Endodermal cell (in vitro differentiated cells): ENCODE measurements around the gene KRT83. TPM values are rescaled to one million over a fixed set of nuclear protein-coding genes. Genes with fewer than 3 reads are reported as not detected.

ENCODE experiments used
- DNase-seq: peaks from one replicate; pipeline ENCODE4 v3.0.0-alpha.2; 2017
- H3K27ac ChIP-seq: 2 replicates; pipeline ENCODE4 v1.5.1; 2013; ENCODE audit warnings: mild to moderate bottlenecking, low read depth, low read length, moderate library complexity
- H3K27me3 ChIP-seq: 2 replicates; pipeline ENCODE4 v1.6.1; 2013; ENCODE audit warnings: mild to moderate bottlenecking, low read length, moderate library complexity; ENCODE audit not compliant: insufficient read depth, control insufficient read depth, poor library complexity, severe bottlenecking
- H3K36me3 ChIP-seq: 2 replicates; pipeline ENCODE4 v1.7.0; 2013; ENCODE audit warnings: mild to moderate bottlenecking, low read length, moderate library complexity; ENCODE audit not compliant: control insufficient read depth, insufficient read depth
- H3K4me1 ChIP-seq: one replicate; pipeline ENCODE4 v1.7.0; 2013; ENCODE audit warnings: low read length; ENCODE audit not compliant: control insufficient read depth, insufficient read depth
- H3K4me3 ChIP-seq: 2 replicates; pipeline ENCODE4 v1.5.1; 2013; ENCODE audit warnings: mild to moderate bottlenecking, low read length, moderate library complexity
- H3K9ac ChIP-seq: 2 replicates; pipeline ENCODE4 v1.6.1; 2013; ENCODE audit warnings: mild to moderate bottlenecking, low read length, moderate library complexity; ENCODE audit not compliant: poor library complexity, severe bottlenecking; ENCODE audit errors: extremely low read depth
- H3K9me3 ChIP-seq: 2 replicates; pipeline ENCODE4 v1.6.1; 2013; ENCODE audit warnings: mild to moderate bottlenecking, low read length, moderate library complexity; ENCODE audit not compliant: control insufficient read depth
- H3K27ac Mint-ChIP-seq: 2 replicates; pipeline ENCODE4 v1.8.0; 2020; ENCODE audit warnings: mixed read lengths
- H3K27me3 Mint-ChIP-seq: 2 replicates; pipeline ENCODE4 v1.8.0; 2021; ENCODE audit warnings: mild to moderate bottlenecking, mixed read lengths; ENCODE audit not compliant: insufficient read depth
- H3K36me3 Mint-ChIP-seq: 2 replicates; pipeline ENCODE4 v1.8.0; 2020; ENCODE audit warnings: low read depth, mixed read lengths
- H3K4me1 Mint-ChIP-seq: 2 replicates; pipeline ENCODE4 v1.8.0; 2020; ENCODE audit warnings: mixed read lengths
- H3K4me3 Mint-ChIP-seq: 2 replicates; pipeline ENCODE4 v1.8.0; 2020; ENCODE audit warnings: mild to moderate bottlenecking, moderate library complexity, mixed read lengths
- H3K9me3 Mint-ChIP-seq: 2 replicates; pipeline ENCODE4 v1.8.0; 2020; ENCODE audit warnings: mild to moderate bottlenecking, mixed read lengths
- WGBS, 2 experiments: methylation state at CpG; one replicate each; pipeline versions ENCODE4 v1.1.5 to v1.1.7; 2013; ENCODE audit warnings: missing lambda C conversion rate in 2 of 2, mixed read lengths in 1 of 2; ENCODE audit not compliant: insufficient coverage in 1 of 2, insufficient read length in 1 of 2; 5-methylcytosine and 5-hydroxymethylcytosine counted together
- total RNA-seq, 2 donors: library from RNA; stranded (reverse); fragmentation: NEBNext Ultra II Directional in 1 of 2; extraction: Animal tissue kit (Norgen Biotek cat#: 25700) in 1 of 2; gene quantifications; 2 replicates in 1 of 2; 3 replicates in 1 of 2; pipeline ENCODE4 v1.2.1, GENCODE V29; 2021
- TF ChIP-seq, protein P1 (sequence below): fragments of 200-600 bp; sonication (generic); conservative IDR thresholded peaks from 2 replicates; pipeline ENCODE4 v1.5.0; 2021; ENCODE audit warnings: antibody characterized with exemption, mild to moderate bottlenecking

The KRT83 gene
- total RNA-seq, 2 donors from 2014 or later, result not detected

DNA sequence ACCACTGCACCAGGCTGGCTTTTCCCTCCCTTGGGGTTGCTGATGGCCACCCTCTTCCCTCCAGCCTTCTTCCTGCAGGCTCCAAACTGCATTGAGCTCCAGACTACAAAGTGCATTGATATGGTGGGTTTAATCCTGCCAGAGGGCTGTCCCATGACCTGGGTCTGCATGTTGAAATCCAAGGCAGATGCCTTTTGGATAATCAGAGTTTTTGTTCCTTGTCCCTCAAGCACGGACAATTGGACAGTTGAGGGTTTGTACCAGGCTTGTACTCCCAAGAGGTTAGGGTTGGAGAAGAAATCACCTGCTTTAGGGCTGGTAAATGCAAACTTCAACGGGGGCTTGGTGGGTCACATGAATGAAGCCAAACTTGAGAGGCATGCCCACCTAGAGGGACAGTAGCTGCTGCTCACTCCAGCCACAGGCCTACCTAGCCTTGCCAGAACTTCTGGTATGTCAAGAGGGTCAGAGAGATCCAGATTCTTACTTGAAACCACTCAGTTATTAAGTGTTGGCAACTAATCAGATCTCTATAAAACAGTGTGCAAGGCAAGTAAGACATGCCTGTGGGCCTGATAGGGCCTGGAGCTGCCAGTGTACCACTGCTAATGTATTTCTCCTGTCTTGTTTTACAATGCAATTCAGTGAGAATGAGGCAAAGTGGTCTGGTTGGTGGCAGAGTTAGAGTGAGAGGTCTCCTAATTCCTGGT lies 21.7 kb upstream of the KRT83 start:
- Histone ChIP-seq H3K4me1 (no peaks in the 10 kb centered on the region), H3K9me3 (peaks cover 7% of the 10 kb centered on the region), H3K27me3 (no peaks in the 10 kb centered on the region), H3K36me3 (no peaks in the 10 kb centered on the region), H3K9ac (no peak overlapping the region), H3K27ac (no peak overlapping the region), H3K4me3 (no peak overlapping the region)
- DNase-seq, result no peak
- peaks cover 7% of the 10 kb centered on the region for H3K9me3 Mint-ChIP-seq
- H3K36me3 Mint-ChIP-seq, result no peaks in the 10 kb centered on the region
- TF ChIP-seq, protein P1, sequence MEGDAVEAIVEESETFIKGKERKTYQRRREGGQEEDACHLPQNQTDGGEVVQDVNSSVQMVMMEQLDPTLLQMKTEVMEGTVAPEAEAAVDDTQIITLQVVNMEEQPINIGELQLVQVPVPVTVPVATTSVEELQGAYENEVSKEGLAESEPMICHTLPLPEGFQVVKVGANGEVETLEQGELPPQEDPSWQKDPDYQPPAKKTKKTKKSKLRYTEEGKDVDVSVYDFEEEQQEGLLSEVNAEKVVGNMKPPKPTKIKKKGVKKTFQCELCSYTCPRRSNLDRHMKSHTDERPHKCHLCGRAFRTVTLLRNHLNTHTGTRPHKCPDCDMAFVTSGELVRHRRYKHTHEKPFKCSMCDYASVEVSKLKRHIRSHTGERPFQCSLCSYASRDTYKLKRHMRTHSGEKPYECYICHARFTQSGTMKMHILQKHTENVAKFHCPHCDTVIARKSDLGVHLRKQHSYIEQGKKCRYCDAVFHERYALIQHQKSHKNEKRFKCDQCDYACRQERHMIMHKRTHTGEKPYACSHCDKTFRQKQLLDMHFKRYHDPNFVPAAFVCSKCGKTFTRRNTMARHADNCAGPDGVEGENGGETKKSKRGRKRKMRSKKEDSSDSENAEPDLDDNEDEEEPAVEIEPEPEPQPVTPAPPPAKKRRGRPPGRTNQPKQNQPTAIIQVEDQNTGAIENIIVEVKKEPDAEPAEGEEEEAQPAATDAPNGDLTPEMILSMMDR, result no peak
- 84 to 91% methylated on average over 1 to 2 of the region's 2 CpGs for WGBS, 2 experiments
- H3K4me3 Mint-ChIP-seq, result no peak overlapping the region
- H3K4me1 Mint-ChIP-seq, result peaks cover 4% of the 10 kb centered on the region
- peaks cover 4% of the 10 kb centered on the region for H3K27me3 Mint-ChIP-seq
- H3K27ac Mint-ChIP-seq, result no peak overlapping the region

DNA sequence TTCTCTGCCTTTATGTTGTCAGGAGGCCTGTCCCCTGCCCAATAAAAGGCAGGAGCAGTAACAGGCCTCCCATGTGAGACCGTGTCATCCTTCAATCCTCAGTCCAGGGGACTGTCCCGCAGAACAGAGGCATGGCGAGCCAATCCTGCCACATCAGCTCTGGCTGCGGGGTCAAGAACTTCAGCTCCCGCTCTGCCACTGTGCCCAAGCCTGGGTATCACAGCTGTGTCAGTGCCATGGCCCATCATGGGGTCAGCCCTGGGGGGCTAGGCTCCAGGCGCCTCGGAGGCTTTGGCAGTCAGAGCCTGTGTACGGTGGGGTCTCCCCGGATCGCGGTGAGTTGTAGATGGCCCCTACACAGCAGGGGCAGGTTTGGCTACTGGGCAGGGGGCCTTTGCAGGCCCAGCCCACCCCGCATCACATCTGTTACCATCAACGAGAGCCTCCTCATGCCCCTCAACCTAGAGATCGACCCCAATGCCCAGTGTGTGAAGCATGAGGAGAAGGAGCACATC lies 19.9 kb upstream of the KRT83 start:
- 94 to 95% methylated on average over 4 to 14 of the region's 14 CpGs for WGBS, 2 experiments
- Histone ChIP-seq H3K9me3 (peaks cover 7% of the 10 kb centered on the region), H3K4me3 (no peak overlapping the region), H3K9ac (no peak overlapping the region), H3K36me3 (no peaks in the 10 kb centered on the region), H3K4me1 (no peaks in the 10 kb centered on the region), H3K27me3 (no peaks in the 10 kb centered on the region), H3K27ac (no peak overlapping the region)
- TF ChIP-seq, protein P1, result no peak
- Mint-ChIP-seq H3K27me3 (peaks cover 6% of the 10 kb centered on the region), H3K36me3 (no peaks in the 10 kb centered on the region), H3K9me3 (peaks cover 7% of the 10 kb centered on the region), H3K4me3 (no peak overlapping the region), H3K27ac (no peak overlapping the region), H3K4me1 (no peaks in the 10 kb centered on the region)
- no peak for DNase-seq

DNA sequence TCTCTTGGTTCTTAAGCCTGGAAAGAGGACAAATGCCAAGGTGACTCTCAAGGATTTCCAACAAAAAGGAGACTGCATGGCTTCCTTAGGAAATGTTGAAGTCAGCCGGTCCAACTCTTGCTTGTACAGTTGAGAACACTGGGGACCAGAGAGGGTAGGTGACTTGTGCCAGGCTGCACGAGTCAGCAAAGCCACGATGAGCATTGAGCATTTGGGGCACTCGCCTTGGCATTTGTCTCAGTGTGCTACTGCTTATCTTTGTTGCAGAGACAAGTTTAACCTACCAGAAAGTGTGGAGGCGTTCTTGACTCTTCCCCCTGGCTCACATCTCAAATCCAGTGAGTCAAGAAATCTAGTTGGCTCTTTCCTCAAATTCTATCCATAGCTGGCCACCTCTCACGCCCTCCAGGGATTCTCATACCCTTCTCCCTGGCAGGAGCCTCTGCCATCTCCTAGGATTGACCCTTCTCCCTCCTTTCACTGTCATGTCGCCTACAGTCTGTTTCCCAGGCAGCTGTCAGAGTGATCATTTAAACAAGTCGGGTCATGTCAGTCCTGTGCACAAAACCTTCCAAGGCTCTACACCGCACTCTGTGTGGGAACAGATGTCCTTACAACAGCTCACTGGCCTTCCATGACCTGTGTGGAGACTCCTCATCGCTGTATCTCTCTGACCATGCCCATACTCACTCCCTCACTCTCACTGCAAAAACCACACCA lies 17.2 kb upstream of the KRT83 start:
- Histone ChIP-seq H3K9me3 (peaks cover 3% of the 10 kb centered on the region), H3K4me3 (no peak overlapping the region), H3K27me3 (no peaks in the 10 kb centered on the region), H3K4me1 (no peaks in the 10 kb centered on the region), H3K9ac (no peak overlapping the region), H3K27ac (no peak overlapping the region), H3K36me3 (no peaks in the 10 kb centered on the region)
- no peak for DNase-seq
- 91 to 94% methylated on average over 9 to 10 of the region's 10 CpGs for WGBS, 2 experiments
- Mint-ChIP-seq H3K9me3 (peaks cover 2% of the 10 kb centered on the region), H3K36me3 (no peaks in the 10 kb centered on the region), H3K4me1 (peaks cover 4% of the 10 kb centered on the region), H3K27ac (no peak overlapping the region), H3K4me3 (no peak overlapping the region), H3K27me3 (peaks cover 6% of the 10 kb centered on the region)
- TF ChIP-seq, protein P1, result no peak
